ENCODE measurements around the gene RHBDD2.

- TF ChIP-seq ARNT (IDR thresholded peaks at IDR 0.05) (no peak), TARDBP (IDR thresholded peaks at IDR 0.05) (no peak), LEF1 (IDR thresholded peaks at IDR 0.05; ENCODE audit: borderline replicate concordance) (no peak), BHLHE40 (IDR thresholded peaks at IDR 0.05; ENCODE audit: borderline replicate concordance) (no peak), L3MBTL2 (conservative IDR thresholded peaks at IDR 0.05) (no peak), SP1 (IDR thresholded peaks at IDR 0.05) (no peak), NFRKB (IDR thresholded peaks at IDR 0.05) (no peak)
These were observed 42.0 kb upstream of the RHBDD2 start for GRCh38 chr7:75836798-75837197.
